Esophagus squamous epithelium (tissue), 4 donors: ENCODE measurements around the gene ADD1.

Experiments used
- CTCF ChIP-seq, 6 experiments: fragments of 450-650 bp in 4 of 6; fragments of 200-600 bp in 2 of 6; sonication (generic) in 2 of 6; IDR thresholded peaks; one replicate each; pipeline ENCODE4 v1.5.1; 2016 to 2019; ENCODE audit warnings: antibody characterized with exemption in 6 of 6, mild to moderate bottlenecking in 4 of 6, moderate library complexity in 4 of 6
- POLR2A ChIP-seq, 4 donors: fragments of 450-650 bp; IDR thresholded peaks; one replicate each; pipeline ENCODE4 v1.6.1; 2017; ENCODE audit warnings: antibody characterized with exemption in 4 of 4, mild to moderate bottlenecking in 4 of 4, moderate library complexity in 3 of 4

- TF ChIP-seq CTCF (IDR thresholded peaks at IDR 0.05) (no peak), POLR2A (IDR thresholded peaks at IDR 0.05) (no peak)
Observed at GRCh38 chr4:2963966-2964471, 120.4 kb downstream of the ADD1 start.
